MM.1S (cell line): ENCODE measurements around the gene CD300LF.

Experiments used
- DNase-seq: peaks from one replicate; pipeline ENCODE4 v3.0.0-alpha.2; 2015
- H2AFZ ChIP-seq: fragments of 300-600 bp; sonication (generic); 2 replicates; pipeline ENCODE4 v1.6.0; 2016; ENCODE audit warnings: antibody characterized with exemption, low read length
- H3F3A ChIP-seq: fragments of 300-600 bp; sonication (generic); 2 replicates; pipeline ENCODE4 v1.6.1; 2016; ENCODE audit warnings: mild to moderate bottlenecking, antibody characterized with exemption, low read length, moderate library complexity, mixed read lengths; ENCODE audit not compliant: insufficient read depth
- H3K27ac ChIP-seq: fragments of 300-600 bp; sonication (generic); 2 replicates; pipeline ENCODE4 v1.5.1; 2016; ENCODE audit warnings: mild to moderate bottlenecking, low read length
- H3K27me3 ChIP-seq: fragments of 300-600 bp; sonication (generic); replicated peaks from 2 replicates; pipeline ENCODE4 v1.6.0; 2016; ENCODE audit warnings: low read length; ENCODE audit not compliant: insufficient read depth
- H3K36me3 ChIP-seq: fragments of 300-600 bp; sonication (generic); replicated peaks from 2 replicates; pipeline ENCODE4 v1.6.1; 2016; ENCODE audit warnings: mild to moderate bottlenecking, low read length, mixed read lengths; ENCODE audit not compliant: insufficient read depth
- H3K4me1 ChIP-seq: fragments of 300-600 bp; sonication (generic); 2 replicates; pipeline ENCODE4 v1.6.1; 2016; ENCODE audit warnings: low read length, mixed read lengths
- H3K4me2 ChIP-seq: fragments of 300-600 bp; sonication (generic); 2 replicates; pipeline ENCODE4 v1.6.0; 2016; ENCODE audit warnings: low read depth, low read length
- H3K4me3 ChIP-seq: fragments of 300-600 bp; sonication (generic); 2 replicates; pipeline ENCODE4 v1.5.1; 2016; ENCODE audit warnings: low read length, mixed read lengths
- H3K79me2 ChIP-seq: fragments of 300-600 bp; sonication (generic); 2 replicates; pipeline ENCODE4 v1.6.1; 2016; ENCODE audit warnings: mixed run types, low read length, mixed read lengths
- H3K9ac ChIP-seq: fragments of 300-600 bp; sonication (generic); 2 replicates; pipeline ENCODE4 v1.6.1; 2016; ENCODE audit warnings: low read length, mixed read lengths
- H3K9me2 ChIP-seq: fragments of 300-600 bp; sonication (generic); replicated peaks from 2 replicates; pipeline ENCODE4 v1.6.1; 2016; ENCODE audit warnings: mild to moderate bottlenecking, low read length, mixed read lengths; ENCODE audit not compliant: insufficient read depth
- H3K9me3 ChIP-seq: fragments of 300-600 bp; sonication (generic); replicated peaks from 2 replicates; pipeline ENCODE4 v1.6.1; 2016; ENCODE audit warnings: mild to moderate bottlenecking, low read length, mixed read lengths; ENCODE audit not compliant: insufficient read depth
- H4K20me1 ChIP-seq: fragments of 300-600 bp; sonication (generic); 2 replicates; pipeline ENCODE4 v1.6.1; 2016; ENCODE audit warnings: mild to moderate bottlenecking, low read length, moderate library complexity, mixed read lengths; ENCODE audit not compliant: insufficient read depth
- CTCF ChIP-seq: fragments of 300-600 bp; sonication (generic); IDR thresholded peaks from 2 replicates; pipeline ENCODE4 v1.5.1; 2016; ENCODE audit warnings: antibody characterized with exemption, low read length, mixed read lengths
- EZH2 ChIP-seq: fragments of 300-600 bp; sonication (generic); optimal IDR thresholded peaks from 2 replicates; pipeline ENCODE3; 2017; ENCODE audit warnings: low read depth, mild to moderate bottlenecking, antibody characterized with exemption, low read length, mixed read lengths
- EZH2phosphoT487 ChIP-seq: fragments of 300-600 bp; sonication (generic); IDR thresholded peaks from 2 replicates; pipeline ENCODE4 v1.6.1; 2018; ENCODE audit warnings: antibody characterized with exemption, low read length

Gene CD300LF

DNA sequence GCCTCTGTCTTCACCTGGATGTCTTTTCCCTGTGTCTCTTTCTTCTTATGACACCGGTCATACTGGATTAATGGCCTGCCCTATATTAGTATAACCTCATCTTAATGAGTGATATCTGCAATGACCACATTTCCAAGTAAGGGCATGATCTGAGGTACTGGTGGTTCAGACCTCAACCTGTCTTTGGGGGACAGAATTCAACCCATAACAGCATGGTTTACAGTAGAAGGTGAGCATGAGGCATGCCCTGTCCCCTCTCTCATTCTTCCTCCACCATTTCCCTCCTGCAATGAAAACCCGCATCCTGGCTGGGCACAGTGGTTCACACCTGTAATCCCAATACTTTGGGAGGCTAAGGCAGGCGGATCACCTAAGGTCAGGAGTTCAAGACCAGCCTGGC is 21.5 kb upstream of the CD300LF start:
- Histone ChIP-seq H3K27me3 (no peaks in the 10 kb centered on the region; the same call in 1 of the 2 replicates), H3K9me3 (no peaks in the 10 kb centered on the region), H3K79me2 (no peaks in the 10 kb centered on the region), H2AFZ (no peak overlapping the region), H3K27ac (no peak overlapping the region), H3K4me2 (no peak overlapping the region), H3F3A (peaks cover 6% of the 10 kb centered on the region), H3K9ac (no peak overlapping the region), H3K4me3 (no peak overlapping the region), H3K4me1 (peaks cover 20% of the 10 kb centered on the region), H3K9me2 (no peaks in the 10 kb centered on the region), H4K20me1 (no peaks in the 10 kb centered on the region), H3K36me3 (no peaks in the 10 kb centered on the region)
- TF ChIP-seq EZH2phosphoT487 (no peak), CTCF (no peak), EZH2 (no peak)
- DNase-seq, result no peak

- TF ChIP-seq EZH2phosphoT487 (no peak), CTCF (no peak), EZH2 (no peak)
- Histone ChIP-seq H3K27ac (no peak overlapping the region), H3K4me2 (no peak overlapping the region)
Observed at GRCh38 chr17:74733365-74734122, 20.8 kb upstream of the CD300LF start.

GRCh38 chr17:74732042-74732867 is 19.5 kb upstream of the CD300LF start:
- TF ChIP-seq EZH2 (no peak), EZH2phosphoT487 (no peak), CTCF (no peak)
- Histone ChIP-seq H2AFZ (no peak overlapping the region), H3K4me3 (no peak overlapping the region), H3K4me2 (no peak overlapping the region), H3K9me3 (no peaks in the 10 kb centered on the region), H3K9ac (no peak overlapping the region), H3K4me1 (0 out of 2 replicates have a peak, but pooled peaks cover 4% of the 10 kb centered on the region), H4K20me1 (no peaks in the 10 kb centered on the region), H3K27me3 (no peaks in the 10 kb centered on the region; the same call in 1 of the 2 replicates), H3K9me2 (no peaks in the 10 kb centered on the region), H3K36me3 (no peaks in the 10 kb centered on the region), H3K79me2 (no peaks in the 10 kb centered on the region), H3F3A (no peaks in the 10 kb centered on the region), H3K27ac (no peak overlapping the region)
- DNase-seq, result no peak

More at GRCh38 chr17:74733365-74734122, 20.8 kb upstream of the CD300LF start:
- H3K9me3 ChIP-seq, result no peaks in the 10 kb centered on the region
- no peaks in the 10 kb centered on the region for H3K79me2 ChIP-seq
- H3K27me3 ChIP-seq, result no peaks in the 10 kb centered on the region; the same call in 1 of the 2 replicates
- peaks cover 1% of the 10 kb centered on the region; the same call in 1 of the 2 replicates for H3F3A ChIP-seq
- DNase-seq, result no peak
- H3K36me3 ChIP-seq, result no peaks in the 10 kb centered on the region
- no peaks in the 10 kb centered on the region for H4K20me1 ChIP-seq
- no peak overlapping the region for H3K9ac ChIP-seq
- no peaks in the 10 kb centered on the region for H3K9me2 ChIP-seq
- H3K4me1 ChIP-seq, result peaks cover 13% of the 10 kb centered on the region
- H2AFZ ChIP-seq, result no peak overlapping the region
- H3K4me3 ChIP-seq, result no peak overlapping the region
